ENCODE results near the gene KRTCAP3. TPM values are rescaled to one million over a fixed set of nuclear protein-coding genes. Genes with fewer than 3 reads are reported as not detected.

The KRTCAP3 gene
- polyA plus RNA-seq, 2 of the 4 experiments (the other 2 are of a cell fraction), result 0.68 to 1.3 TPM

DNA sequence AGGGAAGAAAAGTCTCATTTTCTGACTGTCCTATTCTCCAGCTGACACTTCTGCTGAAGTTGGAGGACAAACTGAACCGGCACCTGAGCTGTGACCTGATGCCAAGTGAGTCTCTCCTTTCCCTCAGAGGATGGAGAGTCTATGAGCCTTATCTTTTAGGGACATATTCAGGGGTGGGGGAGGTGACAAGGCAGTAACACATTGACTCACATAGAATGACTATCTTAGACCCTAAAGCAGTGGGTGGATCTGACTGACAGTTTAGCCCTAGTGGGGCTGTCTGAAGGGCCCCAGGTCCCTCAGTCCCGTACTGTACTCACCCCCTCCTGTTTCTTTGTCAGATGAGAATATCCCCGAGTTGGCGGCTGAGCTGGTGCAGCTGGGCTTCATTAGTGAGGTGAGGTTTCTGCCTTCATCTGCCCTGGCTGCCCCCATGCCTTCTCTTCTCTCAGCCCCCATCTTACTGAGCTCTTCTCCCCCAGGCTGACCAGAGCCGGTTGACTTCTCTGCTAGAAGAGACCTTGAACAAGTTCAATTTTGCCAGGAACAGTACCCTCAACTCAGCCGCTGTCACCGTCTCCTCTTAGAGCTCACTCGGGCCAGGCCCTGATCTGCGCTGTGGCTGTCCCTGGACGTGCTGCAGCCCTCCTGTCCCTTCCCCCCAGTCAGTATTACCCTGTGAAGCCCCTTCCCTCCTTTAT is 805 bp upstream of the KRTCAP3 start:
- H3K4me2 ChIP-seq, result no peak overlapping the region
- TF ChIP-seq MAFK (IDR thresholded peaks at IDR 0.05; ENCODE audit: partially characterized antibody) (no peak), RCOR1 (IDR thresholded peaks at IDR 0.05; ENCODE audit: low read depth, low read length) (no peak), FOSB (CRISPR knock-in tag; IDR thresholded peaks at IDR 0.05) (no peak), GATA3 (IDR thresholded peaks at IDR 0.05; ENCODE audit: borderline replicate concordance) (no peak), ATOH8 (CRISPR knock-in tag; IDR thresholded peaks at IDR 0.05; ENCODE audit: low read depth) (no peak), PHF8 (IDR thresholded peaks at IDR 0.05; ENCODE audit: borderline replicate concordance, low read depth) (no peak), POLR2A (IDR thresholded peaks at IDR 0.05; ENCODE audit: low read length) (no peak), USF2 (IDR thresholded peaks at IDR 0.05) (no peak), MAX (IDR thresholded peaks at IDR 0.05) (no peak), ZSCAN20 (CRISPR knock-in tag; IDR thresholded peaks at IDR 0.05) (no peak), HOXA7 (CRISPR knock-in tag; IDR thresholded peaks at IDR 0.05) (no peak), ZFP36 (IDR thresholded peaks at IDR 0.05; ENCODE audit: borderline replicate concordance, partially characterized antibody) (no peak), CHD2 (IDR thresholded peaks at IDR 0.05; ENCODE audit: low read length, partially characterized antibody) (no peak), BCL3 (IDR thresholded peaks at IDR 0.05) (no peak)
- TF ChIP-seq, protein P1, sequence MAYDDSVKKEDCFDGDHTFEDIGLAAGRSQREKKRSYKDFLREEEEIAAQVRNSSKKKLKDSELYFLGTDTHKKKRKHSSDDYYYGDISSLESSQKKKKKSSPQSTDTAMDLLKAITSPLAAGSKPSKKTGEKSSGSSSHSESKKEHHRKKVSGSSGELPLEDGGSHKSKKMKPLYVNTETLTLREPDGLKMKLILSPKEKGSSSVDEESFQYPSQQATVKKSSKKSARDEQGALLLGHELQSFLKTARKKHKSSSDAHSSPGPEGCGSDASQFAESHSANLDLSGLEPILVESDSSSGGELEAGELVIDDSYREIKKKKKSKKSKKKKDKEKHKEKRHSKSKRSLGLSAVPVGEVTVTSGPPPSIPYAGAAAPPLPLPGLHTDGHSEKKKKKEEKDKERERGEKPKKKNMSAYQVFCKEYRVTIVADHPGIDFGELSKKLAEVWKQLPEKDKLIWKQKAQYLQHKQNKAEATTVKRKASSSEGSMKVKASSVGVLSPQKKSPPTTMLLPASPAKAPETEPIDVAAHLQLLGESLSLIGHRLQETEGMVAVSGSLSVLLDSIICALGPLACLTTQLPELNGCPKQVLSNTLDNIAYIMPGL (CRISPR knock-in tag; IDR thresholded peaks at IDR 0.05; ENCODE audit: borderline replicate concordance), result no peak
- TF ChIP-seq, protein P2, sequence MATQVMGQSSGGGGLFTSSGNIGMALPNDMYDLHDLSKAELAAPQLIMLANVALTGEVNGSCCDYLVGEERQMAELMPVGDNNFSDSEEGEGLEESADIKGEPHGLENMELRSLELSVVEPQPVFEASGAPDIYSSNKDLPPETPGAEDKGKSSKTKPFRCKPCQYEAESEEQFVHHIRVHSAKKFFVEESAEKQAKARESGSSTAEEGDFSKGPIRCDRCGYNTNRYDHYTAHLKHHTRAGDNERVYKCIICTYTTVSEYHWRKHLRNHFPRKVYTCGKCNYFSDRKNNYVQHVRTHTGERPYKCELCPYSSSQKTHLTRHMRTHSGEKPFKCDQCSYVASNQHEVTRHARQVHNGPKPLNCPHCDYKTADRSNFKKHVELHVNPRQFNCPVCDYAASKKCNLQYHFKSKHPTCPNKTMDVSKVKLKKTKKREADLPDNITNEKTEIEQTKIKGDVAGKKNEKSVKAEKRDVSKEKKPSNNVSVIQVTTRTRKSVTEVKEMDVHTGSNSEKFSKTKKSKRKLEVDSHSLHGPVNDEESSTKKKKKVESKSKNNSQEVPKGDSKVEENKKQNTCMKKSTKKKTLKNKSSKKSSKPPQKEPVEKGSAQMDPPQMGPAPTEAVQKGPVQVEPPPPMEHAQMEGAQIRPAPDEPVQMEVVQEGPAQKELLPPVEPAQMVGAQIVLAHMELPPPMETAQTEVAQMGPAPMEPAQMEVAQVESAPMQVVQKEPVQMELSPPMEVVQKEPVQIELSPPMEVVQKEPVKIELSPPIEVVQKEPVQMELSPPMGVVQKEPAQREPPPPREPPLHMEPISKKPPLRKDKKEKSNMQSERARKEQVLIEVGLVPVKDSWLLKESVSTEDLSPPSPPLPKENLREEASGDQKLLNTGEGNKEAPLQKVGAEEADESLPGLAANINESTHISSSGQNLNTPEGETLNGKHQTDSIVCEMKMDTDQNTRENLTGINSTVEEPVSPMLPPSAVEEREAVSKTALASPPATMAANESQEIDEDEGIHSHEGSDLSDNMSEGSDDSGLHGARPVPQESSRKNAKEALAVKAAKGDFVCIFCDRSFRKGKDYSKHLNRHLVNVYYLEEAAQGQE (IDR thresholded peaks at IDR 0.05), result no peak
- H3K9me3 ChIP-seq, result no peaks in the 10 kb centered on the region
- H3K4me1 ChIP-seq, result no peaks in the 10 kb centered on the region
- 89% methylated on average over 10 of the region's 10 CpGs for WGBS (ENCODE audit: missing lambda C conversion rate)
- no peak overlapping the region for H3K27ac ChIP-seq
- peak; percentile 8 to 10; a peak in 2 of 6 replicates for ATAC-seq
- H3K4me3 ChIP-seq, result no peak overlapping the region
- CTCF ChIA-PET, result interaction anchor here (0.9 to 1.1 kb wide), 3 partner anchors 9 to 32 kb away, joined by 3 read pairs; partner anchors contain the start of gene PPM1G
- no peak for FAIRE-seq
- DNase-seq (ENCODE audit: low read depth in 1 of 2, low spot score in 1 of 2), result no peak
- POLR2A ChIA-PET, result no interaction called here

DNA sequence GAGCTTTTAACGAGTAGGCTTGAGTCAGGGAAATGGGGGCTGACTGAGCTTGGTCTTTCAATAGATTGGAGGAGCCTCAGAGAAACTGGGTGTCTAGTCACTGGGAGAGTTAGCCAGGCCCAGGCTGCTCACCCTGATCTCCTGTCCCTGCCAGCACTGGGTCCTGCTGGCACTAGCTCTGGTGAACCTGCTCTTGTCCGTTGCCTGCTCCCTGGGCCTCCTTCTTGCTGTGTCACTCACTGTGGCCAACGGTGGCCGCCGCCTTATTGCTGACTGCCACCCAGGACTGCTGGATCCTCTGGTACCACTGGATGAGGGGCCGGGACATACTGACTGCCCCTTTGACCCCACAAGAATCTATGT is 720 bp downstream of the KRTCAP3 start:
- Histone ChIP-seq H3K27ac (no peak overlapping the region), H3K9me3 (no peaks in the 10 kb centered on the region), H3K4me3 (no peak overlapping the region), H3K4me2 (no peak overlapping the region), H3K4me1 (no peaks in the 10 kb centered on the region)
- ChIA-PET CTCF (no interaction called here), POLR2A (interaction anchor here (1.0 kb wide), 1 partner anchor 14 kb away, joined by 3 read pairs; the partner anchor contains the start of gene NRBP1)
- FAIRE-seq (no peak), DNase-seq (ENCODE audit: low read depth in 1 of 2, low spot score in 1 of 2) (no peak), ATAC-seq (peak; percentile 10 to 19; a peak in 4 of 6 replicates)
- WGBS (ENCODE audit: missing lambda C conversion rate), result 89% methylated on average over 6 of the region's 6 CpGs
- TF ChIP-seq MAZ (IDR thresholded peaks at IDR 0.05; ENCODE audit: borderline replicate concordance, low read depth, low read length) (no peak), EHF (CRISPR knock-in tag; IDR thresholded peaks at IDR 0.05) (no peak), NR3C1 (IDR thresholded peaks at IDR 0.05) (no peak), RAD21 (conservative IDR thresholded peaks at IDR 0.05 in 1 of 2, IDR thresholded peaks at IDR 0.05 in 1 of 2) (no peak), HOXB5 (CRISPR knock-in tag; IDR thresholded peaks at IDR 0.05) (no peak)
- TF ChIP-seq, protein P3, sequence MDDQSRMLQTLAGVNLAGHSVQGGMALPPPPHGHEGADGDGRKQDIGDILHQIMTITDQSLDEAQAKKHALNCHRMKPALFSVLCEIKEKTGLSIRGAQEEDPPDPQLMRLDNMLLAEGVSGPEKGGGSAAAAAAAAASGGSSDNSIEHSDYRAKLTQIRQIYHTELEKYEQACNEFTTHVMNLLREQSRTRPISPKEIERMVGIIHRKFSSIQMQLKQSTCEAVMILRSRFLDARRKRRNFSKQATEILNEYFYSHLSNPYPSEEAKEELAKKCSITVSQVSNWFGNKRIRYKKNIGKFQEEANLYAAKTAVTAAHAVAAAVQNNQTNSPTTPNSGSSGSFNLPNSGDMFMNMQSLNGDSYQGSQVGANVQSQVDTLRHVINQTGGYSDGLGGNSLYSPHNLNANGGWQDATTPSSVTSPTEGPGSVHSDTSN (IDR thresholded peaks at IDR 0.05), result no peak
